ENCODE results near the gene TRIP12.

GRCh38 chr2:229752970-229753729 is 168.7 kb downstream of the TRIP12 start:
- TF ChIP-seq, protein P1, sequence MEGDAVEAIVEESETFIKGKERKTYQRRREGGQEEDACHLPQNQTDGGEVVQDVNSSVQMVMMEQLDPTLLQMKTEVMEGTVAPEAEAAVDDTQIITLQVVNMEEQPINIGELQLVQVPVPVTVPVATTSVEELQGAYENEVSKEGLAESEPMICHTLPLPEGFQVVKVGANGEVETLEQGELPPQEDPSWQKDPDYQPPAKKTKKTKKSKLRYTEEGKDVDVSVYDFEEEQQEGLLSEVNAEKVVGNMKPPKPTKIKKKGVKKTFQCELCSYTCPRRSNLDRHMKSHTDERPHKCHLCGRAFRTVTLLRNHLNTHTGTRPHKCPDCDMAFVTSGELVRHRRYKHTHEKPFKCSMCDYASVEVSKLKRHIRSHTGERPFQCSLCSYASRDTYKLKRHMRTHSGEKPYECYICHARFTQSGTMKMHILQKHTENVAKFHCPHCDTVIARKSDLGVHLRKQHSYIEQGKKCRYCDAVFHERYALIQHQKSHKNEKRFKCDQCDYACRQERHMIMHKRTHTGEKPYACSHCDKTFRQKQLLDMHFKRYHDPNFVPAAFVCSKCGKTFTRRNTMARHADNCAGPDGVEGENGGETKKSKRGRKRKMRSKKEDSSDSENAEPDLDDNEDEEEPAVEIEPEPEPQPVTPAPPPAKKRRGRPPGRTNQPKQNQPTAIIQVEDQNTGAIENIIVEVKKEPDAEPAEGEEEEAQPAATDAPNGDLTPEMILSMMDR (conservative IDR thresholded peaks at IDR 0.05; ENCODE audit: low read length): no peak
- no peak for TF ChIP-seq EZH2phosphoT487 (IDR thresholded peaks at IDR 0.05; ENCODE audit: borderline replicate concordance)

All from Loucy (cell line).